HG03139 (cell line): ENCODE results near the gene ALOX15B.
"Not testable (repeated sequence)": the region's sequence is repeated elsewhere in the genome, so short reads cannot be mapped to it uniquely, and the experiment has no call there.

Experiments used
- ATAC-seq: cut with Tn5 transposase; IDR thresholded peaks from one replicate; pipeline ENCODE4 v1.9.1; 2021; ENCODE audit not compliant: unreplicated experiment

ALOX15B gene

DNA sequence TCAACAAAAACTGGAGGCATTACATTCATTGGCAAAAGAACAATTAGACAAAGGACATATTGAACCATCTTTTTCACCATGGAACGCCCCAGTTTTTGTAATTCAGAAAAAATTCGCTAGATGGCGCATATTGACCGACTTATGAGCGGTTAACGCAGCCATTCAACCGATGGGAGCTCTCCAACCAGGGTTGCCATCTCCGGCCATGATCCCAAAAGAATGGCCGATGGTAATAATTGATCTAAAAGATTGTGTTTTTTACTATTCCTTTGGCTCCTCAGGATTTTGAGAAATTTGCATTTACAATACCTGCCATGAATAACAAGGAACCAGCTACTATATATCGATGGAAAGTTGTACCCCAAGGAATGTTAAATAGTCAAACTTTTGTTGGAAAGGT, 21.4 kb downstream of the ALOX15B start:
- ATAC-seq: no peak

DNA sequence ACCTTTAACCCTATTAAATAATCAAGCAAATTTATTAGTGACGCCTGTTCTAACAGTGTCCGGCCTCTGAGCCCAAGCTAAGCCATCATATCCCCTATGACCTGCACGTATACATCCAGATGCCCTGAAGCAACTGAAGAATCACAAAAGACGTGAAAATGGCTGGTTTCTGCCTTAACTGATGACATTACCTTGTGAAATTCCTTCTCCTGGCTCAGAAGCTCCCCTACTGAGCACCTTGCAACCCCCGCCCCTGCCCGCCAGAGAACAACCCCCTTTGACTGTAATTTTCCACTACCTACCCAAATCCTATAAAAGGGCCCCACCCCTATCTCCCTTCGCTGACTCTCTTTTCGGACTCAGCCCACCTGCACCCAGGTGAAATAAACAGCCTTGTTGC, 23.0 kb downstream of the ALOX15B start:
- not testable (repeated sequence) for ATAC-seq

DNA sequence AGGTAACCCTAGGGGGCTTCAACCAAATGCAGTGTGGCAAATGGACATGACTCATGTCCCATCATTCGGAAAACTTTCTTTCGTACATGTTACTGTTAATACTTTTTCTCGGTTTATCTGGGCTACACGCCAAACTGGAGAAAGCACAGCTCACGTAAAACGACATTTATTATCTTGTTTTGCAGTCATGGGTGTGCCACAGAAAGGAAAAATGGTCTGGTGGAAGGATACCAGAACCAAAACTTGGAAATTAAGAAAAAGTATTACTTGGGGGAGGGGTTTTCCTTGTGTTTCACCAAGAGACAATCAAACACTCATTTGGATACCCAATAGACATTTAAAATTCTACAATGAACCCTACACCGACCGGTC, 23.6 kb downstream of the ALOX15B start:
- no peak for ATAC-seq

DNA sequence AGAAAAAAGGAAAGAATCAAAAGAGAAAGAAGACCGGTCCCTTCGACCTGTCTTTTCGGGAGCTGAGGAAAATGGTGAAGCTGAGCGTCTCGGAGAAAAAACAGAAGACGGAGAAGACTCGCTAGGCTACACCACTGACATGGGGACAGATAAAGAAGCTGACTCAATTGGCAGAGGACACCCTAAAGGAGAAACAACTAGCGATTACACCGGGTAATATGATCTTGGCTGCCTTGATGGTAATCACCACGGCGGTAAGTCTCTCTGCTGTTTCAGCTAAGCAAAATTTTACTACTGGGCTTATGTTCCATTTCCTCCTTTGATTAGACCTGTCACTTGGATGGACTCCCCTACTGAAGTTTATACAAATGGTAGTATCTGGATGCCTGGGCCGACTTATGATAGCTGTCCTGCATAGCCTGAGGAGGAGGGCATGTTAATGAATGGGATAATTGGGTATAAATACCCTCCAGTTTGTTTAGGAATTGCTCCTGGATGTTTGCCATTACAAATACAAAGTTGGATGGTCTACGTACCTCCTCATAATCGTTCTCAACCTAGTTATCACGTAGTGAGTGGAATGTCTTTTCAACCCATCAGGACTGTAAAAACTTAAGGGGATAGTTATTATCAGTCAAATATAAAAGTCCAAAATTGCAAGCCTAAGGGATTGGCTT, 24.1 kb downstream of the ALOX15B start:
- no peak for ATAC-seq

DNA sequence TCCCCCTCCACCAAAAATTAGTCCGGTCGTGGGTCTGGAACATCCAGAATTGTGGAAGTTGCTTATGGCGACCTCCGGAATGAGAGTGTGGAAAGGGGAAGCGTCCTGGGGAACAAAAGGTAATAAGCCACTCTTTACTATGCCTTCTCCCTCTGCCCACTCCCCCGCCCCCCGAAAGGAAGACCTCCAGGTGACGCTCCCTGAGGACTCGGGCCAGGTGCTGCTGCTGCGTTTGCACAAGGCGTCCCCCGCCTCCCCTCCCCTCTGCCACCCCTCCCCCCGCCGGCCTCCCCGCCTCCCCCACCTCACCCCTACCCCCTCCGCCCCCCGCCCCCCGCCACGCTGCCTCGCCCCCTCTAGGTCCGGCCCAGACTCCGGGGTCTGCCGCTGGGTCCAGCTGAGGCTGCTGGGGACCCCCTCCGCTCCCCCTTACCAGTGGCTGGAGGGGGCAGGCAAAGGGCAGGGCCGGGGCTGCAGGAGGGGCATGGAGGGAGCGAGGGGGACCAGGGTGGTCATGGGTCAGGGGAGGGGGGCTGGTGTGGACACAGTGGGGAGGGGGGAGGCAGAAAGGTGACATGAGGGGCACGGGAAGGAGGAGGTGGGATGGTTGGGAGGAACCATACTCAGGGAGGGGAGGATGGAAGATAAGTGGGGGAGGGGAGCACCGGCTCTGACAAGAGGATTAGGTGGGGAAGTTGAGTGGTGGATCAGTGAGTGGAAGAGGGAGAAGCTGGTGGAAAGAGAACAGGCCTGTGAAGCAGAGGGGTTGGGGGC, 25.1 kb downstream of the ALOX15B start:
- ATAC-seq: no peak

DNA sequence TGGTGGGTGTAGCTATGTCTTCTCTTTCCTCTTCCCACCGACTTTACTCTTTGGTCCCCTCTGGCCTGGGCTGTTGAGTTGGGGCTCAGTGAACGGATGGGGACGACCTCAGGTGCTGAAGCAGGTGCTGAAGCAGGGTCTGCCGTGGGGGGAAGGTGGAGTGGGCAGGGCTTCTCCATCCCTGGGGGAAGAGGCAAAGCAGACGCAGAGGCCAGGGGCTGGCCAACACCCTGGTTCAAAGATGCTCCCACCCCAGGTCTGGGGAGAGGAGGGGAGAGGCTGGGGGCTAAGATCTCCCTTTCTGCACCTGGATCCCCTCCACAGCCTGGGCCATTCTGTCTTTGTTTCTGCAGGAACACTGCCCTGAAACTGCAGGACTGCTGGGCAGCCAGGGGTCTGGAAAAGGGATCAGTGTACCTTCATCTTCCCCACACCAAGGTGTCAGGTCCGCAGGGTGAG, 25.7 kb downstream of the ALOX15B start:
- no peak for ATAC-seq

DNA sequence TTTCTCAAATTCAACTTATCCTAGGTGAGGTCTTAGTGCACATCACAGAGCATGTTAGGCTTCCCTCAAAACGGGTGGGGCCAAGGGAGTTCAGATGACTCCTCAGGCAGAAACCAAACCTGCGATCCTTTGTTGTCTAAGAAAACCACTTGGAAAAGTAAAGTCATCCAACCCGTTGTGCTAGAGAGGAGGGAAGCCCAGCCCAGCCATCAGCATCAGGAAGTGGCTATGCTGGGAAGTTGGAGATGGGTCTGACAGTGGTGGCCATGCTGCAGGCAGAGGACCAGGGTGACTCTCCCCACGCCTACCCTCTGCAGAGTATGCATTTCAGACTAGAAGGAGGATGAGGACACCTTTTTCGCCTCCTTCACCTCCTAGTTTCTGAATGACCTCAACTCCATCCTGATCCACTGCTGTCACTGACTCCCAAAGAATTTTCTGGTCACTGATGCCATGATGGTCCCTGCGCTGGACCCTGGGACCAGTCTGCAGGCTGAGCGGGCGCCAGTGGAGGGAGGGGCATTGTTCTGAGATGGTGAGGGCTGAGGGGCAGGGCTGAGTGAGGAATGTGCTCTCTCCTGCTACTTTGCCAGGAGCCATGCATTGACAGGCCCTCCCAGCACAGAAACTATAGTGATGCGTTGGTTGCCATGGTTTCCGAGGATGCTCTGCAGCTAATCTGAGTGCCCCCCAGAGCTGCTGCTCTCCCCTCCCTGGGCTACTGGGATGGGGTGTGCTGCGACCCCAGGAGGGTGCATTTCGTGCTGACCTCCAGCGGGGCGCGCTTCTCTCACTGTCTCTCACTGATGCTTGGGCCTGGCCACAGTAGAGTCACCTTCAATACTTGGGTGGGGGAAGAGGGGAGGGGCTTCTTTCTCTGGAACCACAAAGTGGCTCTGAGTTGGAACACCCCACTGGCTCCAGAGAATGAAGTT, 28.2 kb downstream of the ALOX15B start:
- no peak for ATAC-seq

DNA sequence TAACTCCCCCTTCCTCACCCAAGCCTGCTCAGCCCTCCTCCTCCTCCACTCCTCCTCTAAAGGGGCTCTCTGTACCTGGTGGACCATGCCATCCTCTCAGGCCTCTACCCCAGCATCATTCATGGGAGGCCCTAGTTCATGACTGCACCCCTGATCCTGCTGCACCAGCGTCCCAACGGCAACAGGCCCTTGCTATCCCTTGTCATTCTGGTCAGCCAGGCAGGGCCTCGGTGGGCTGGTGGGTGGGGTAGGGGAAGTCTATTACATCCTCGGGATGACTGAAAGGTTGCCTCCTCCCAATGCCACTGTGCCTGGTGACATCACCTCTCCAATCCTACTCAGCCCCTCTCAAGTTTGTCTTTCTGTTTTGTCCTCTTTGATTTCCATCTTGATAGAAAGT, 28.9 kb downstream of the ALOX15B start:
- no peak for ATAC-seq

DNA sequence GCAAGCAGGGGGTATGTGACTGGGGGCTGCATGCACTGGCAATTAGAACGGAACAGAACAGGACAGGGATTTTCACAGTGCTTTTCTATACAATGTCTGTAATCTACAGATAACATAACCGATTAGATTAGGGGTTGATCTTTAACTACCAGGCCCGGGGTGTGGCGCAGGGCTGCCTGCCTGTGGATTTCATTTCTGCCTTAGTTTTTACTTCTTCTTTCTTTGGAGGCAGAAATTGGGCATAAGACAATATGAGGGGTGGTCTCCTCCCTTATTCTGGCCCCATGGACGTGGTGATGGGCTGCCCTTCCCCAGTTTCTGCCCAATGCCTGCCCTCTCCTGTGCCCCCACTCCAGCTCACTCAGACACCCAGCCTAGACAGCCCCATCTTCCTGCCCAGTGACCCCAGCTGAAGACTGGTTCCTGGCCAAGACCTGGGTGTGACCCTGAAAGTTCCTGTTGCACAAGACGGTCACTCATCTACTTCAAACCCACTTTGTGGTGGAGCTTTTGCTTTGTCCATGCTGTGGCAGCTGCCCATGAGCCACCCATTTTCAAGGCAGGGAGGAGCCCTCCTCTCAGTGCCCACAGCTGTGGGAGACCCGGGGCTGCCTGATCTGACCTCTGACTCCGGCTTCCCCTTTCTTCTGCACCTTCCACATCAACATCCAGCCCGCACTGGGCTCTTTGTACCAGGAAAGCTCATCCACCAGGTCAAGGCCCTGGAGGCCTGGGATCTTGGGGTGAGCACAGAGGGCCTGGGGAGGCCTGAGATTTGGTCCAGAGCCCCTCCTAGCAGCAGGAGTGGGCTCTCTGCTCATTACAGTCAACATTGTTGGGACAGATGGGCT, 30.1 kb downstream of the ALOX15B start:
- ATAC-seq: no peak

DNA sequence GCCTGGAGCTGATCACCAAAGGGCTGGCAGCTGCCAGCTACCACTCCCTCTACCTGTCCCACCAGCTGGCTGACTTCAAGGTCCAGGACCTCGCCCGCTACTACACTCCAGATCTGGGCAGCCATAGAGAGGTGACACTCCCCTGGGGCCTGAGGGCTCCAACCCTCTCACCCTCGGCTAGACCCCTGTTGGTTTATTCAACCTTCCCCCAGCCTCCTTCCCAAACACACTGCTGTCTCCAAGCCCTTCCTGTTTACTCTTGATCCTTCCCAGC, 30.7 kb downstream of the ALOX15B start:
- no peak for ATAC-seq

DNA sequence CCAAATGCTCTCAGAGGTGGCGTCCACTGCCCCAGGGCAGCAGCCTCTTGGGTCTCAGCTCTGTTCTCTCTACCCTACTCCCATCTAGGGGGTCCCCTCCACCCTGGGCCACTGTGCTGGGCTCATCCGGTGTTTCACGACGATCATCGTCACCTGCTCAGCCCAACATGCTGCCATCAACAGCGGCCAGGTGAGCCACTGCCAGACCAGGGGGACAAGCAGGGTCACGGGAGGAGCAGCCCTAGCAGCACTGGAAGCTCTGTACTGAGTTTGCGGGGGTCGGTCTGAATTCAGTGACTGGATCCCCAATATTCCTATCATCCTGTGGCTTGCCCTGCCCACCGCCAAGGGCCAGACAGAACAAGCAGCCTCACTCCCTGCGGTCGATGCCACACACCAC, 32.6 kb downstream of the ALOX15B start:
- ATAC-seq: no peak

DNA sequence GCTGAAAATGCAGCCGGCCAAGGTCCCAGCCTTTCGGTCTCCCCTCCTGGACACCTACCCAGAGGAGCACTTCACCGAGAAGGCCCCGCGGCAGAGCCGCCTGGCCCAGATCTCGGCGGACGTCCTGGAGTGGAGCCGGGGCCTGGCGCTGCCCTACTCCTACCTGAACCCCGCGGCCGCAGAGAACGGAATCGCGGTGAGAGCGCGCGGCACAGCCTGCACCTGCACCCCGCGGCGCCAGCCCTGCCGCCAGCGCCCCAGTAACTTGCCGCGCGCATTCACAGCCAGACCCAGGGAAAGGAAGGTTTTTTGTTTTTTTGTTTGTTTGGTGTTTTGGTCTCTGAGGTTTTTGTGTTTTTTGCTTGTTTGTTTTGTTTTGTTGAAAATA, 33.5 kb downstream of the ALOX15B start:
- no peak for ATAC-seq

DNA sequence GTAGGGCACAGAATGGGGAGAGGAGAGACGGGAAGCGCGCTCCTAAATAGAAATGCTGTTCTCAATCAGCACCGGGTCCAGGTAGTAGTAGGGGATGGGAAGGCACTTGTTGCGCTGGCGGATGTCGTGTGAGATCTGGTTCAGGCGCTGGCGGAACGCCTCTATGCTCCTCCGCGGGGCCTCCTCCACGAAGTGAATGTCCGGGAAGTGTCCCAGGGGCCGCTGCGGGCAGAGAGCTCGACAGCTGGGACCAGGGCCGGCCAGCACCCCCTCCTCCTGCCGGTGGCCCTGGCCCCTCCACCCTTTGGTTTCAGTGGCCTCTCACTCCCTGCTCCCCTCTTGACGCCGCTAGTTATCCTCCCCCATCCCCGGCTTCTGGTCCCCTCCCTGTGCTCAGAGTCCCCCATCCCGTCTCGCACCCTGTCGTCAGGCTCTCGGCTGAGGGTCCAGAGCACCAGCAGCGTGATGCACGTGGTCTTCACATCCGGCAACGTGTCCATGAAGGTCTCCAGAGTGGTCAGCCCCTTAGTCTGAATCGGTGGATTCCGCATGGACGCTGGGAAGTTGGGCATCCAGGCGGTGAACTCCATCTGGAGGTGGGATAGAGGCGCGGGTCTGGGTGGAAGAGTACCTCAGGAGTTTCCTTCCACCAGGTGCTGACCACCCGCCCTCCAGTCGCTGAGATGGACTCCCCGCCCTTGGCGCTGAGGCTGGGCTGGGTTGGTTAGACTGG, 34.0 kb downstream of the ALOX15B start:
- no peak for ATAC-seq

DNA sequence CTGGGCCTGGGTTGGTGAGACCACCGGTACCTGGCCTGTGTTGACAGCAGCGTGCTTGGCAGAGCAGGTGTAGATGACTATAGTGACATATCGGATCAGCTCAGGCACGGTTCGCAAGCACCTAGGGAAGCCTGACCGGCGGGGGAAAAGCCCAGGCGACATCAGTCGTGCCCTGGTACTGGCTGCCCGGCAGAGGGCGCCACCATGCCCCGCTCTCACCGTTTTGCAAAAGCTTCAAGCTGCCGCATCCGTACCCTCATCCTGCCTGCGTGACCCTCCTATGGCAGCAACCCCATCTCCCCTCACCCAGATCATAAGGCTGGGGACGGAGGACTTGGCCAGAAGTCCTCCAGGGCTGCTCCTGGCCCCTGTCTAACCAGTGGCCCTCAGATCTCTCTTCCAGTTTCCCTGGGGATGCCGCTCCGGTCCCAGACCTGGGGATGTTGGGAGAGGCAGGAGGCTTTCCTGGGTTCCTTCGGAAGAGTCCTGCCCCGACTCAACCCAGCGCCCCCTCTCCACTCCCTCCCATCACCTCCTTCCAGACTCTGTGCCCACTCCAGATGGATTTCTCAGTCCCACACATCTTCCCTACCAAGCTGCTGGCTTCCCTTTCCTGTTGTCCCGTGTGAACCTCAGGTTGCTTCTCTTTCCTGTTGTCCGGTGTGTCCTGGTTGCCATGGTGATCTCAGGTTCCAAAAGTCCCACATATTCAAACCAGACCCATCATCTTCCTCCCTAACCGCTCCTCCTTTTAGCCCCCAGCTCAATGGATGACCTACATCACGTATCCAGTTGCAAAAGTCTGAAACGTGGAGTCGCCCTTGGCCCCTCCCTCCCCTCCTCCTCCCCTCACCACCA, 35.0 kb downstream of the ALOX15B start:
- no peak for ATAC-seq

DNA sequence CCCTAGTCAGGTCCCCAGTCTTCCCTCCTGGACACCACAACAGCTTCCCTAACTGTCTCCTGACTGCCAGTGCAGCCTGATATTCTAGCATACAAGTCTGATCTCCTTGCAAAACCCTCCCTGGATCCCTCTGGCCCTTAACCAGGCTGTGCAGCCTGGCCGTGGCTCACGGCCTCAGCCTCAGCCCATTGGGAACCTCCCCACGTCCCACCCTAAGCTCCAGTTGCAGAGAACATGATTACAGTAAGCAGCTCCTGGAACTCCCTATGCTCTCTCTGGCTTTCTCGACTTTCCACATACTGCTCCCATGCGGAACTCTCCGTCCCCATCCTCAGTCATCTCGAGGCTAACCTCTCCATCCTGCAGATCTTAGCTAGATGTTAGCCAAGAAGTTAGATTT, 35.7 kb downstream of the ALOX15B start:
- ATAC-seq: no peak

DNA sequence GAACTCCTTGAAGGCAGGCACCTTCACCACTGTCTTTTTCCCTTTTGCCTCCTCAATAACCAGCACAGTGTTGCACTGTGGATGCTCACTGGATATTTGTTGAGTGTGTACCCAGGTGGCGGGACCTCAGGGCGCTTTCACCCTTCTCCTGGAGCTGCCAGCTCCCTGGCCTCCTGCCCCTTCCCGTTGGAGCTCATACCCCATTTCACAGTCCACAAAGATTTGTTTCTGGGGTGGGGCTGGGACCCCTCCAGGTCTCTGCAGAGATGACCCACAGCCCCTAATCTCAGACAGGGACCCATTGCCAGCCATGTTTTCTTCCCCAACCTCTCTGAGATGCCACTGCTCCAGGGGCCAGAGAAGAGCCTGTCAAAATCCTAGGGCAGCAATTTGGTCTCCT, 36.2 kb downstream of the ALOX15B start:
- no peak for ATAC-seq

DNA sequence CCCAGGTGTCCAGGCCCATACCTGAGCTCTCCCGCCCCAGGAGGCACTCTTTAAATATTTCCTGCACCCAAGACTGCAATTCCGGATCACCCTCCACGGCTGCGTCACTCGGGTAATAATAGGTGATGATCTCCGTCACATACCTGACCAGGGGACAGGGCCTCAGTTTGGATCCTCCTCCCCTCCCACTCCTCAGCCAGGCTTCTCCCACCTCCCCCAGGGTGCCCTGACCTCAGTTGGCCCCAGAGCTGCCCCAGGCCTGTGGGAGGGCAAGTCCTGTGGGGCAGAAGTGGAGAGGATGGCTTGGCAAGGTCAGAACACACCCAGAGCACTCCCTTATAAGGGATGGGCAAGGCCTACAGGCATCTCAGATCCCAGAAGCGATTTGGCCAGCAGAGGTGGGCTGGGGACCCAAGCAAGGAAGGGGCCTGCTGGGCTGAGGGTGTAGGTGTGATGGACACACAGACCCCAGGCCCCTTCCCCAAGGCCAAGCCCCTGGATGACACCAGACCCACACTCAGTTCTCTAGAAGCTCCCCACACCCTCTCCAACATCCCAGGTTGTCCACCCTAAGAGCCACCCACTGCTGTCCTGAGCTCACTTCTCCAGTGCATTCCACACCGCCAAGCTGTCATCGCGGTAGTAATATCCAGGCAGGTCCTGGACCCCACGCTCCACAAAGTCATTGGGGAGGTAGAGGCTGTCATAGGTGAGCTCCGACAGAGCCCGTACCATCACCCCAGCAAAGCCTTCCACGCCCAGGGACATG, 36.9 kb downstream of the ALOX15B start:
- no peak for ATAC-seq

DNA sequence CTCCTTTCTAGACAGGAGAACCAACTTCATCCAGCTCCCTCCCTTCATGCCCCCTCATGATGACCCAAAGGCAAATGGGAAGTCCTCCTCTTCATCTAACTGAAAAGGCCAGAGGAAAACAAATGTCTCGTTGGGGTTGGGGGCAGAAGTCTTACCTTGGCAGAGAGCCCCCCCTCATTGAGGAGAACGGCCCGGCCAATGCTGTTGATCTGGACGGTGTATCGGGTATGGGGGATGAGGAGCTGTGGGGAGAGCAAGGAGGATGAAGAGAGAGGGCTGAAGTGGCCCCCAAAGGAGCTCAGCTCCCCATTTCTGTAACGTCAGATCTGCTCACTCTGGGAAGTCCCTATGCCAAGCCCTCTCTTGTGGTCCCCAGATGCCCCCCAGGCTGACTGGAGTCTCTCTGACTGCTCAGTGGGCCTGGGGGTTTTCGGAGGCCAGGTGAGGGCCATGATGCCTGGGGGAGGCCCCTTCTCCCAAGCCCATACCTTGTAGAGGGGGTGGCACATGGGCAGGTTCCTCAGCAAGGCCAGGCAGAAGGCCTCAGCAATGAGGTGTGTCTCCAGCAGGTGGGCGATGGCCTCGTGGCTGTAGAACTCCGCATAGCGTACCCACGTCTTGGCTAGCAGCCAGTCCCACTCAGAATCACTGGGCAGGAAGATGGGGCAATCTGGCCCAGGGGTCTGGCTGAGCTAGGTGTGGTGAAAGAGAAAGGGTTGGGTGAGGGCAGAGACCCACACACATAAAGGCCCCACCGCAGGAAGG, 37.8 kb downstream of the ALOX15B start:
- no peak for ATAC-seq
